HG03103 (cell line): Measurements from ENCODE around the gene RPL13.
A peak's percentile ranks its signal among the peaks of the same experiment; 100 is the strongest.
"Not testable (repeated sequence)": the region's sequence is repeated elsewhere in the genome, so short reads cannot be mapped to it uniquely, and the experiment has no call there.

Experiments used
- ATAC-seq: cut with Tn5 transposase; IDR thresholded peaks from one replicate; pipeline ENCODE4 v1.9.1; 2021; ENCODE audit warnings: low read depth; ENCODE audit not compliant: unreplicated experiment

RPL13 gene

DNA sequence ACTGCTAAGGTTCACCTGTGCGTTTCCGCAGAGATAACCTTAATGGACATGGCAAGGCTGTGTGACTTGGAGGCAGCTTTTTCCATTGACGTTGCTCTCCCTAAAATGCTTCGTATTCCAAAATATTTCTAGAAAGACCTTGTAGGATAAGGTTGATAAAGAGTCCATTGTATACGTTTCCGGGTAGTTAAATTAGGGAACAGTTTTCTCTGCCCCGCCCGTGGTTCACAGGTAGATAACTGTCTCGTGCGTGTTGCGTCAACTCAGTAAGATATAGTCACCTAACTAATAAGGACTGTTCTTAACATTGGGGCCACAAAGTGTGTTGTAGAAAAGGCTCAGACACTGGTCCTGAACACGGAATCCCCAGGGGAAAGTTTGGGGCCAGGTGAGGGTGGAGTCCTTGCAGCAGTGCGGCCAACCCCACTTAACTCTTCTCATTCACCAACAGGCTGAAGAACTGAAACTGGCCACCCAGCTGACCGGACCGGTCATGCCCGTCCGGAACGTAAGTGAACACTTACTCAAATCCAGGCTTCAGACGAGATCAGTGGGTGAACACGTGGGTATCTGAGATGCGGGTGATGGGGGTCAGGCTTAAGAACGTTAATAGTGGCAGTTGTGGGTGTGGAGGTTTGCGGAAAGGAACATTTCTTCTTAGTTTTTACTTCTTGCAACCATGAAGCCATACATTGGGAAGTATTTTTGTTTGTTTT, 1.6 kb downstream of the RPL13 start:
- no peak for ATAC-seq

DNA sequence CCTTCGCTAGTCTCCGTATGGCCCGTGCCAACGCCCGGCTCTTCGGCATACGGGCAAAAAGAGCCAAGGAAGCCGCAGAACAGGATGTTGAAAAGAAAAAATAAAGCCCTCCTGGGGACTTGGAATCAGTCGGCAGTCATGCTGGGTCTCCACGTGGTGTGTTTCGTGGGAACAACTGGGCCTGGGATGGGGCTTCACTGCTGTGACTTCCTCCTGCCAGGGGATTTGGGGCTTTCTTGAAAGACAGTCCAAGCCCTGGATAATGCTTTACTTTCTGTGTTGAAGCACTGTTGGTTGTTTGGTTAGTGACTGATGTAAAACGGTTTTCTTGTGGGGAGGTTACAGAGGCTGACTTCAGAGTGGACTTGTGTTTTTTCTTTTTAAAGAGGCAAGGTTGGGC, 2.5 kb downstream of the RPL13 start:
- no peak for ATAC-seq

DNA sequence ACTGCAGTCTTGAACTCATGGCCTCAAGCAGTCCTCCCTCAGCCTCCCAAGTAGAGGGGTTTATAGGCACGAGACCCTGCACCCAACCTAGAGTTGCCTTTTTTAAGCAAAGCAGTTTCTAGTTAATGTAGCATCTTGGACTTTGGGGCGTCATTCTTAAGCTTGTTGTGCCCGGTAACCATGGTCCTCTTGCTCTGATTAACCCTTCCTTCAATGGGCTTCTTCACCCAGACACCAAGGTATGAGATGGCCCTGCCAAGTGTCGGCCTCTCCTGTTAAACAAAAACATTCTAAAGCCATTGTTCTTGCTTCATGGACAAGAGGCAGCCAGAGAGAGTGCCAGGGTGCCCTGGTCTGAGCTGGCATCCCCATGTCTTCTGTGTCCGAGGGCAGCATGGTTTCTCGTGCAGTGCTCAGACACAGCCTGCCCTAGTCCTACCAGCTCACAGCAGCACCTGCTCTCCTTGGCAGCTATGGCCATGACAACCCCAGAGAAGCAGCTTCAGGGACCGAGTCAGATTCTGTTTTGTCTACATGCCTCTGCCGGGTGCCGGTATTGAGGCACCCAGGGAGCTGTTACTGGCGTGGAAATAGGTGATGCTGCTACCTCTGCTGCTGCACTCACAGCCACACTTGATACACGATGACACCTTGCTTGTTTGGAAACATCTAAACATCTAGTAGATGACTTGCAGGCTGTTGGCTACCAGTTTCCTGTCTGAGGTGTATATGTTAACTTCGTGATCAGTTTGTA, 3.3 kb downstream of the RPL13 start:
- no peak for ATAC-seq

DNA sequence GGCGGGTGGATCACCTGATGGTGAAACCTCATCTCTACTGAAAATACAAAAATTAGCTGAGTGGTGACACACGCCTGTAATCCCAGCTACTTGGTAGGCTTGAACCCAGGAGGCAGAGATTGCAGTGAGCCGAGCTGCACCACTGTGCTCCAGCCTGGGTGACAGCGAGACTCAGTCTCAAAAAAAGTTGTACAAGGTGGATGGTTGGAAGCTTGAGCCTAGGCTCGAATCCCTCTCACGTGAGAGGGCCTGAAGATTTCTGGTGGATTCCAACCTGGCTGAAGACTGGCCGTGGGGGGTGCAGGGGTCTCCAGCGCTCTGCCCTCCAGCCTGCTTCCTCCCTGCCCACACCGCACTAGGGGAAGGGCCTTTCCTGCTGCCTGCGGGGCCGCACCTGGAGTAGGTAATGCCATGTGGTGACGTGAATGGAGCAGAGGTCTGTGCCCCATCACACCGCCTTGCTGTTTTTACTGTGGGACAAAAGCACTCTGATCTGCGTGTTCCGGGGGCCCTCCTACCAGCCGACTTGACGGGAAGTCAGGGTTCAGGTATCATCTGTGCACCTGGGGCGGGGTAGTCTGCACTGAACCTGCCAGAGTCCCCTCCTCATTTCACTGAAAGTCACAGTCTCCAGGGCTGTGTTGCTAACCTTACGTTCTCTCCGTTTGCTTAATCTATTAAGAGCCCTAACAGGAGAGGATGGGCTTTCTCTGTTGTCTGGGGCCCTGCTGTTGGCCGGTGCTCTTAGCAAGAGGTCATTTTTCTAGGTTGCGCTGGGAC, 4.2 kb downstream of the RPL13 start:
- no peak for ATAC-seq

DNA sequence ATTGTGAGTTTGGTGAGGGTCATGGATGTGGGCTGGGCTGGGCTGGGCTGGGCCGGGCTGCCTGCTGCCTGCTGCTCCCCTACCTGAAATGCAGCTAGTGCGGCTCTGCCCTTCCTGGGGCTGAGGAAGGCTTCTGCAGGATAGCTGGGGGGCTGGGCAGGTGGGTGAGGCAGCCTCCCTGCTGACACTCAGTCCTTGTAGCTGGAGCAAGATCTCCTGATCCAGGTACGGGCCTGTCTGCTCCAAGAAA, 4.7 kb downstream of the RPL13 start:
- ATAC-seq = no peak

DNA sequence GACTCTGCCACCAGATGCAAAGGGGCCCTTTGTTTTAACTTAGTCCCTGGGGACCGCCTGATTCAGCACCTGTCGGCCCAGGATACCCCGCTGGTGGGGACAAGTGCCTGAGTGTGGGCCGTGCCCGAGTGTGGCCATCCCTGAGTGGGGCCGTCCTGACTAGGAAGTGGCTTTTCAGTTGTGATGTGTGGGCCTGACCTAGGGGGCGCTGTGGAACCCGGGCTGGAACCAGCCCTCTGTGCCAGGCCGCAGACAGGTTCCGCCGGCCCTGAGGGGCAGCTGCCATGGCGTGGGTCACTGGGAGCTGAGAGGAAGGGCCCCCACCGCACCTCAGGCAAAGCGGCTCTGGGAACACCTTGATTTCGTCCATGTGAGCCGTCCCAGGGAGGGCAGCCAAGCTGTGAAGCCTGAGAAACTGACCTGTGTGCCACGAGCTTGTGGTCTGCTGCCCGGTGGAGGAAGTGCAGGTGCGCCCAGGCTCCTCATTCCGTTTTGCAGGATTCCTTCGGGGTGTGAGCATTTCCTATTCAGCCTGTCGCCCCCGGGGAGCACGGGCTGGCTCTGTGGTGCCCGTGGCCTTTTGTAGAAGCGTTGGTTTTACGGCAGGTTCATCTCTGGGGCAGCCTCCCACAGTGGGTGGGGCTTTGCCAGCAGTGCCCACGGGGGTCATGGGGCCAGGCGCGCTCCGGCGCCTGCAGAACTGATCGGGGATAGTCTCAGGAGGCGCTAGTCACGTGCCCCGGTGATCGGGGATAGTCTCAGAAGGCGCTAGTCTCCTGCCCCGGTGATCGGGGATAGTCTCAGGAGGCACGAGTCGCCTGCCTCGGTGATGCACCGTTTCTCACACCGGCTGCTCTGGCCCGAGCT, 5.3 kb downstream of the RPL13 start:
- ATAC-seq = no peak

DNA sequence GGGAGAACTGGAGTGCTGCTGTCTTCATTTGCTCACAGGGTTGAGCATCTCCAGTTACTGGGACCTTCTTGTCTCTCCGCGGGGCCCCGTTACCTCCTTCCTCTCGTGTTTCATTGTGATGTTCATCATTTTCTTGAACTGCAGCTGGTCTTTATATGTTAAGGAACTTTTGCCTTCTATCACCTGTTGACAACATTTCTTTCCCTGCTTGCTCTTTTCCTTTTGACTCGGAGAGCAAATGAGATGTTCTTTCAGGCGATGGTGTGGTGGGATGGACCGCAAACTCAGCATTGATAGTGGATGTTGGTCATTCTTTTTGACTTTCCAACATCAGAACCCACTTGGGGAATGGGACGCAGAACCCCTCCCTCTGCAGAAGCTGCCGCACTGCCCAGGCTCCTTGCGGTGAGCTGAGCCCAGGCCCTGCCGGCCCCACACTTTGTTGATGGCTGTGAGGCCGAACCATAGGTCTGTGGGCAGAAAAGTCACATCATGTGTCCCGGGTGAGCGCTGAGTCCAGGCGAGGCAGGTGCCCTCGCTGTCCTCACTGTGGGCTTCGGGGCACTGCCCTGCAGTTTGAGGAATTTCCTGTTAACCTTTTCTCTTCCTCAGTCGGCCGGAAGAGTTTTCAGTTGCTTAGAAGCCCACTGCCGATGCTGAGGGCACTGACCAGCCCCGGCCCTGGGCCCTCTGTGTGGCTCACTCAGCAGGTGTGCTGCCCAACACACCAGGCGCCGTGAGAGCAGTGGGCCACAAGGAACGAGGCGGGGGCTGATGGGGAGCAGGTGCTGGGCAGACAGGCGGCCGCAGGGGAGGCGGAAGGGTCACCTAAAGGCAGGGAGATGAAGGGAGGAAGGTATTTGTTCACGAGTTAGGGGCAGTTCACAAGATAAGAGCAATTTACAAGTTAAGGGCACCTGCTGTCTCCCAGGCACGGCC, 7.4 kb downstream of the RPL13 start:
- ATAC-seq = no peak

DNA sequence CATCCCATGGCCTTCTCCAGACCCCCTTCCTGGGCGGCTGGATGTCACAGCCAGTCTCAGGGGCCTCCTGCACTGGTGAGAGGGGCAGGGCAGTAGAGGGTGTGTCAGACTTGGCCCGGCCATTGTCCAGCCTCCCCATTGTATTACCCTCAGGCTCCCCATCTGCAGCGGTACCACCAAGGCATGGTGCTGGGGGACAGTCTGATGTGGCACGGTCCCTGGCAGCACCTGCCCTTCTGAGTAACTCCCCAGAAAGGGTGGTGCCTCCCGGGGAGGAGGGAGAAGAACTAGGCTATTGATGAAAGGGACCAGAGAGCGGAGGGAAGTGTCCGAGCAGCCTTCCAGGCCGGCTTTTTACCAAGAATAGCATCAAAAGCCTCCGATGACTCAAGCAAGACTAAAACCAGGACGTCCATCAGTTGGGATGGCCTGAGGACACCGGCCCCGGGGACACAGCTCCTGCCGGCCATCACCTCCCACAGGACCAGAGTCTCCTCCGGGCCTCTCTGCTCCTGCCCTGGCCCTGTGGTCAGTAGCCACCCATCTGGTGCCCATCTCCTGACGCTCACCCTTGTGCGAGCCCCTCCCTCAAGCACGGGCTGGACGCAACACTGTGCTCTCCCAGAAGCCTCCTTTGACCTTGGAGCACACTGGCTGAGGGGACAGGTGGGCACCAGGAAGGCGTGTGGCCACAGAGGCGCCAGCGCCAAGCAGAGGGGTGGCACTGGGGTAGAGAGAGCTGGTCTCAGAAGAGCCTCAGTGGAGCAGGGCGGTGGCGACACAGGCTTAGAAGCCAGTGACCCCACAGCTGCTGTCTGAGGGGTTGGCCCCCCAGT, 9.2 kb downstream of the RPL13 start:
- no peak for ATAC-seq

DNA sequence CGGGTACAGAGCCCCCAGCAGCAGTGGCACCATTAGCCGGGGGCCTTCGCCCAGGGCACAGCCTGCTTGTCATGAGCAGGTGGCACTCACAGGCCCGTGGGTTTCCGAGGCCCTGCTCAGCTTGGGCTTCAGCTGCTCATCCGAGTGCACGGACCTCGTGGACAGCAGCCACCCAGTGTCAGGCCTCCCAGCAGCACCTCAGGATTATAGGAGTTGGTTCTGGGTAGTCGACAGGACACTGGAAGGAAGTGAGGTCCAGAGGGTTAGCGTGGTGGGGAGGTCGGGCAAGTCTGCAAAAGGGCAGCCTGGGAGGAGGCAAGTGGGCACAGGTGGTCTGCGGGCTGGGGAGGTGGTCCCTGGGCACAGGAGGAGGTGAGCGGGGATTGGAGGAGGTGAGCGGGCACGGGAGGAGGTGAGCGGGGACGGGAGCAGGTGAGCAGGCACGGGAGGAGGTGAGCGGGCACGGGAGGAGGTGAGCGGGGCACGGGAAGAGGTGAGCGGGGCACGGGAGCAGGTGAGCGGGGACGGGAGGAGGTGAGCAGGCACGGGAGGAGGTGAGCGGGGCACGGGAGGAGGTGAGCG, 10.0 kb downstream of the RPL13 start:
- ATAC-seq = no peak

DNA sequence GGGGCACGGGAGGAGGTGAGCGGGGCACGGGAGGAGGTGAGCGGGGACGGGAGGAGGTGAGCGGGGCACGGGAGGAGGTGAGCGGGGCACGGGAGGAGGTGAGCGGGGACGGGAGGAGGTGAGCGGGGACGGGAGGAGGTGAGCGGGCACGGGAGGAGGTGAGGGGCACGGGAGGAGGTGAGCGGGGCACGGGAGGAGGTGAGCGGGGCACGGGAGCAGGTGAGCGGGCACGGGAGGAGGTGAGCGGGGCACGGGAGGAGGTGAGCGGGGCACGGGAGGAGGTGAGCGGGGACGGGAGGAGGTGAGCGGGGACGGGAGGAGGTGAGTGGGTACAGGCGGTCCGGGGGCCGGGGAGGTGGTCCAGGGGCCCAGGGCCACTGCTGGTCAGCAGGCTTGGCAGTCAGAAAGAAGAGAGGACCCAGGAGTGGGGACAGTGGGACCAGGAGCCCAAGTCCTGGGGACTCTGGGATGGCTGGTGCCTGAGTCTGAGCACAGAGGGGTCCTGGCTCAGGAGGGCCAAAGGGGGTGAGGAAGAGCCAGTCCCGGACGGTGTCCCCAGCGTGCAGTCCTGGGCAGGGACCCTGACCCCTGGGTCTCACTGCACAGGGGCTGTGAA, 10.6 kb downstream of the RPL13 start:
- not testable (repeated sequence) for ATAC-seq

DNA sequence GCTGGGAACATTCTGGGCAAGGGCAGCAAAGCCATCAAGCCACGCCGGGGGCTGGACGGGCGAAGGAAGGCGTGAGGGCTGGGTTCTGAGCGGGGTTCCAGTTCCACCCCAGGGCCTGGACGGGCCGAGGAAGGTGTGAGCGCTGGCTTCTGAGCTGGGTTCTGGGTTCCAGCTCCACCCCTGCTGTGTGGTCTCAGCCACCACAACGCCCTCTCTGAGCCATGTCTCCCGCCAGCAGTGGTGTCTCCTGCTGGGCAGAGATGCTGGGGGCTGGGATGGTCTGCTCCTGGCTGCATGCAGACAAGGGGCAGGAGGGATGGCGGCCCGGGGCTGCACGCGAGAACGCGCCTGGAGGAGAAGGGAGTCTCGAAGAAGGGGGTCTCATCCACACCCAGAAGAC, 11.2 kb downstream of the RPL13 start:
- ATAC-seq = no peak

DNA sequence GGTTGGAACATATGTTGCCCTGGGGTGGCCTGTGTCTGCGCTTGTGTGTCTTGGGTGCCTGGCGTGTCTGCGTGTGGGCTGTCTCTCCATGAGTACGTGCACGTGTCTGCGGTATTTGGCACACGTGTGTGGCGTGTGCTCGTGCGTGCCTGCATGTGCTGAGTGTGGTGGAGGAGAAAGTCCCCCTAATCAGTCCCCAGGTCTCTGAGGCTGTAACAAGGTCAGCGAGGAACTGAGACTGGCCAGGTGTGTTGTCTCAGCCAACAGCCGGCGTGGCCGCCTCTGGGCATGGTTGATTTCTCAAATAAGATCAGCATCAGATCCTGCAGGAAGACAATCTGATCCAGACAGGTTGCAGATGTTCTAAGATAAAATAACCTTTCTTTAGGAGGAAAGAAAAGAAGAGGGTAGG, 11.6 kb downstream of the RPL13 start:
- ATAC-seq = no peak

DNA sequence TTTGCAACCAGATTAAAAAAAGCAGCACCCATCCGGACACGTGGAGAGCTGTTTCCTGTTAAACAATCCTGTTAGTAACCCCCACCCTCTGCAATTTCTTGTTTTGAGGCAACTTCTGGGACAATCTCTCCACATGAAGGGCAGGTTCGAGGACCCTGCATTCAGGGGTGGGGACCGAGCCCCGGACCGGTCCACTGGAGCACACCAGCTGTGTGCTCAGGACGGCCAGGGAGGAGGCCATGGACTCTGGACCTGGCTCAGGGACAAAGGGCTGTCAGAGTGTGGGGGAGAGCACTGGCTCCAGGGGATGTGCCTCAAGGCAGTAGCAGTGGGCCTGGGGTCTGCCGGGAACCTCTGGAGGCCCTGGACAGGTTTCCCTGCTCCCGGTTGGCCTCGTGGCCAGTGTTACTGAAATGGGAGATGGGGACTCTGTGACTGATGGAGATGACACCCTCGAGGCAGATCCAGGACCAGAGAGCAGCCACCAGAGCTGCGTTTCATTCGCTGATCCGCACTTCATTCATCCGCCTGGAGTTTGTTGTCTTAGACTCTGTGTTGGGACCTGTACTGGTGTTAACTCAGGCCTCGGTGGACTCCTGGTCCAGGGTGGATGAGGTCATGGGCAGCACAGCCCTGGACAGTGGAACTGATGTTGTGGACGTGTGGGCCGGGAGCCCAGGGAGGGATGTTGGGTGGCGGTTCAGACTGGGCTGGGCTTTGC, 12.2 kb downstream of the RPL13 start:
- no peak for ATAC-seq

DNA sequence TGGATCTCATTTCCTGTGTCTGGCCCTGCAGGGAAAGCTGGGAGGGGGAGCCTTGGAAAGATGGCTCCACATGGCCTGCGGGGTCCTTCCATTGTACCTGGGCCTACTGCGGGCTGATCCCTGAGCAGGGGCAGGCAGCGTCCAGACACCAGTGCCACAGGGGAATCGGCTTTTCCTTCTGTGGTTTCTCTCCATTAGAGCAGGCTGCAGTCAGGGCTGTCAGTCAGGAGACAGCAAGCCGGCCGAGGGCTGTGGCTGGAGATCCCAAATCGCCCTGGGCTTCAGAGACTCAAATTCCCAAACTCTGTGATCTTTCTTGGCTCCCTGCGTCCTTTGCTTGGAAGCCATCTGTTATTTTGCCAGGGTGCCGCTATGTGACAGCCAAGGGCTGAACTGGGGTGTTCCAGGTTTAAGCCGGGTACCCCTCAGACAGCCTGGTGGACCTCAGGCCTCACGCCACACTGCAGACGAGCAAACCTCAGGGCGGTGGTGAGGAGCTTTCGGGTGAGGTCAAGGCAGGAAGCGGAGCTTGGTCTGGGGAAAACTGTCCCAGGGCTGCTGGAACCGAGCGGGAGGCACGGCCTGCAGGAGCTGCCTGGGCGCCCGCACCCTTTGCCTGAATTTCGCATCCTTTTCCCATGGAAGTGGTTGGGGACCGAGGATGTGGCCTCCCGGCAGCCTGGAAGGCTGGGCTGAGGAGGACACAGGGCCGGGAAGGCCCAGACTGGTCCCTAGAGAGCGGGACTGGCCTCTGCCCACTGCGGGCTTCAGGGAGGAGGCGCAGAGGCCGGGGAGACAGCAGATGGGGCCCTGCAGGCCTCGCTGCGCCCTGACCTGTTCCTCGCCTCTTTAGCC, 13.6 kb downstream of the RPL13 start:
- no peak for ATAC-seq

DNA sequence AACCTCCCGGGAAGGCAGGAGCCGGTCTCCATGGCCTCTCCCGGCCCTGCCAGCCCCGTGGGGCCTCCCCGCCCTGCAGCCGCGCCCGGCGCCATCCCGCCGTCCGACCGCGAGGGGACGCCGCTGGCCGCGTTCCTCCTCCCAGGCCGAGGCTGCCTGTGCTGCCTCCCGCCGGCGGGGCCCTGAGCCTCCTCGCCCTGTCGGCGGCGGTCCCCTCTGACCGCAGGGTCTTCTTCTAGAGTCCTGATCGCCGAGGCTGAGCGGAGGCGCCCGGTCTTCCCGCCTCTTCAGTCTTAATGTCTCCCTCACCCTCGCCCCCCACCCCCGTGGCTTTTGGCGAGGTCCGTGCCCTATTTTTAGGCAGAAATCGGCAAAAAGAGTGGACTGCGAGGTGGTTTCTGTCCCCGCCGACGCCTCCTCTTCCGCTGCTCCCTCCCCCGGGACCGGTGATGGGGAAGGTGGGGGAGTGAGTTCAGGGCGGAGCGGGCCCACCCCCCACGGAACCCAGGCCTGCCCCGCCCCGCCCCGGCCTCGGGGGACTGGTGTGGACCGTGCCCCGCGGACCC, 14.3 kb downstream of the RPL13 start:
- peak; percentile 48 for ATAC-seq
